Mucosa of rectum (tissue), 2 donors: ENCODE data around the gene PTGIS.

Experiments used
- H3K27ac ChIP-seq, 2 donors: one replicate each; pipeline ENCODE4 v1.7.0; 2013; ENCODE audit warnings: inconsistent platforms in 2 of 2, low read depth in 2 of 2, low read length in 2 of 2
- H3K27me3 ChIP-seq, 2 donors: one replicate each; pipeline ENCODE4 v1.7.0; 2013; ENCODE audit warnings: low read length in 2 of 2; ENCODE audit not compliant: control insufficient read depth in 2 of 2, insufficient read depth in 2 of 2
- H3K36me3 ChIP-seq, 2 donors: one replicate each; pipeline ENCODE4 v1.7.0; 2013; ENCODE audit warnings: low read length in 2 of 2; ENCODE audit not compliant: control insufficient read depth in 2 of 2, insufficient read depth in 2 of 2
- H3K4me1 ChIP-seq, 2 donors: one replicate each; pipeline ENCODE4 v1.7.0; 2013; ENCODE audit warnings: low read length in 2 of 2, mild to moderate bottlenecking in 1 of 2; ENCODE audit not compliant: control insufficient read depth in 2 of 2, insufficient read depth in 2 of 2
- H3K4me3 ChIP-seq, 2 donors: one replicate each; pipeline ENCODE4 v1.7.0; 2013; ENCODE audit warnings: low read length in 2 of 2
- H3K9ac ChIP-seq, 2 donors: one replicate each; pipeline ENCODE4 v1.7.0; 2013; ENCODE audit warnings: low read length in 2 of 2, low read depth in 1 of 2, mild to moderate bottlenecking in 1 of 2
- H3K9me3 ChIP-seq, 2 donors: one replicate each; pipeline ENCODE4 v1.7.0; 2013; ENCODE audit warnings: low read length in 2 of 2; ENCODE audit not compliant: control insufficient read depth in 2 of 2
- donor health status: healthy.
- donor health status: Normal muscosa, but diverticular disease.

PTGIS gene

DNA sequence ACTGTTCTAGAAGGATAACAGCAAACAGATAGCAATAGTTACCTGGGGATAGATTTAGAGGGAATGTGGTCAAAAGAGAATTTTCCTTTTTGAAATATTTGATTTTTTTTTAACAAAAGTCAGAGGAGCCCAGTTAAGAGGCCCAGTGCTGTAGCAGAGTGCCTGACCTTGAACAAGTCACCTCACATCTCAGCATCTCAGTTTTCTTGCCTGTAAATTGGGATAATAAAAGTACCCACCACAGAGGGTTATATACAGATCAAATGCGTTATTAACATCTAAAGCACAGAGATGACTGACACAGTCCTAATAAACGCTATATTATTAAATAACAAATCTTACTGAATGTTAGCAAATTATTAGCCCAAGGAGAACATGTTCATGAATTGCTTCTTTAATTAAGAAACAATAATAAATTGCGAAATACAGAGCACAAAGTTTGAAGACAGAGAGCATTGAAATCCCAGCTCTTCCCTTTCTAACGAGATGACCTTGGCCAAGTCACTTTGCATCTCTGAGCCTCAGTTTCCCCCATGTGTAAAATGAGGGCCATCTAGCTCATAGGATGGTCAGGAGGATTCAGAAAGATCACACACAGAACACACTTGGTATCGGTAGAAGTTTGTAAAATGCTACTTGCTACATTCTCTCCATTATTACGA lies 35.5 kb downstream of the PTGIS start:
- H3K27ac ChIP-seq: no peak overlapping the region
- H3K36me3 ChIP-seq: no peaks in the 10 kb centered on the region
- H3K9ac ChIP-seq: no peak overlapping the region
- H3K9me3 ChIP-seq: no peaks in the 10 kb centered on the region
- peaks cover 2 to 3% of the 10 kb centered on the region in 2 donors for H3K27me3 ChIP-seq
- H3K4me3 ChIP-seq: no peak overlapping the region
- no peaks in the 10 kb centered on the region for H3K4me1 ChIP-seq

DNA sequence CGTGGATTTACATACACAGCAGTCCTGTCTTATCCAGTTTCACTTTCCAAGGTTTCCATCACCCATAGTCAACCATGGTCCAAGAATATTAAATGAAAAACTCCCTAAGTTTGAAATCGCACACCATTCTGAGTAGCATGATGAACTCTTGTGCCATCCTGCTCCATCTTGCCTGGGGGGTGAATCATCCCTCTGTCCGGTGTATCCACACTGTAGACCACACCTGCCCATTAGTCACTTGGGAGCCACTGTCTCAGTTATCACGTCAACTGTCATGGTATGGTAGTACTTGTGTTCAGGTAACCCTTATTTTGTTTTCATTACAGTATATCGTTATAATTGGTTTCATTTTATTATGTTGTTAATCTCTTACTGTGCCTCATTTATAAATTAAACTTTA lies 38.5 kb downstream of the PTGIS start:
- no peaks in the 10 kb centered on the region for H3K36me3 ChIP-seq
- no peak overlapping the region for H3K9ac ChIP-seq
- H3K4me1 ChIP-seq: no peaks in the 10 kb centered on the region
- H3K4me3 ChIP-seq: no peak overlapping the region
- peaks cover 2 to 3% of the 10 kb centered on the region in 2 donors for H3K27me3 ChIP-seq
- no peak overlapping the region for H3K27ac ChIP-seq
- peaks cover 0 to 2% of the 10 kb centered on the region in 2 donors for H3K9me3 ChIP-seq

DNA sequence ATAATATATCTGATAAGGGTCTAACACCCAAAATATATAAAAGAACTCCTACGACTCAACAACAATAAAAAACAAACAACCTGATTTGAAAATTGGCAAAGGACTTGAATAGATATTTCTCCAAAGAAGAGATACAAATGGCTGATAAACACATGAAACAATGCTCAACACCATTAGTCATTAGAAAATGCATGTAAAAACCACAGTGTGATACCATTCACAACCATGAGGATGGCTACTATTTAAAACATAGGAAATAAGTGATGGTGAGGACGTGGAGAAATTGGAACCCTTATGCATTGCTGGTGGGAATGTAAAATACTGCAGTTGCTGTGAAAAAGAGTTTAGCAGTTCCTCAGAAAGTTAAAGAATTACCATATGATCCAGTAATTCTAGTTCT lies 41.4 kb downstream of the PTGIS start:
- H3K27me3 ChIP-seq: peaks cover 2 to 3% of the 10 kb centered on the region in 2 donors
- no peak overlapping the region for H3K9ac ChIP-seq
- H3K36me3 ChIP-seq: no peaks in the 10 kb centered on the region
- no peaks in the 10 kb centered on the region for H3K4me1 ChIP-seq
- H3K4me3 ChIP-seq: no peak overlapping the region
- H3K9me3 ChIP-seq: peaks cover 0 to 2% of the 10 kb centered on the region in 2 donors
- no peak overlapping the region for H3K27ac ChIP-seq

GRCh38 chr20:49526056-49526455 lies 41.9 kb downstream of the PTGIS start:
- Histone ChIP-seq H3K4me1 (no peaks in the 10 kb centered on the region), H3K27ac (no peak overlapping the region), H3K27me3 (peaks cover 2 to 3% of the 10 kb centered on the region in 2 donors), H3K36me3 (no peaks in the 10 kb centered on the region), H3K4me3 (no peak overlapping the region), H3K9me3 (peaks cover 0 to 2% of the 10 kb centered on the region in 2 donors), H3K9ac (no peak overlapping the region)

DNA sequence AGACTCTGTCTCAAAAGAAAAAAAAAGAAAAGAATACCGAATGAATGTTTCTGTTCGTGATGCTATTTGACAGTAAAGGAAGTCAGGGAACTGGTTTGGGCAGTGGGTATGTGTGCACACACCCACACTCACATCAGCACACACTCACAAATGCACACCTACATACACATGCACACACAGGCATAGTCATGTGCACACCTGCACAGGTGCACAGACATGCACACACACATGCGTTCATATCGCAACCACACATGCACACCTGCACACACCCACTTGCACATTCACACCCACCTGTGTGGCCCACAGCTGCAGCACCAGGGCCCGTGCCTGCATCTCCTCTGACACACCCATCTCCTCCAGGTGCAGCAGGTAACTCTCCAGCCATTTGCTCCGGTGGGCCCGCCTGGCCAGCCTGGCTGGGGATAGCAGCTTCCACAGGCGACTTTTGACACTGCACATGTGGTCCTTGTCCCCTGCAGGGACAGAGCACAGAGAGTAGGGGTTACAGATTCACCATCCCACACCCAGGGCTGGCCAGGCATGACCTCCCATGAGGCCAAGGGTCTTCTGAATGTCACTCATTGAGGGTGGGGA lies 44.1 kb downstream of the PTGIS start:
- H3K4me3 ChIP-seq: no peak overlapping the region
- H3K4me1 ChIP-seq: no peaks in the 10 kb centered on the region
- no peak overlapping the region for H3K27ac ChIP-seq
- H3K27me3 ChIP-seq: peaks cover 0 to 2% of the 10 kb centered on the region in 2 donors
- H3K36me3 ChIP-seq: no peaks in the 10 kb centered on the region
- H3K9me3 ChIP-seq: peaks cover 0 to 2% of the 10 kb centered on the region in 2 donors
- H3K9ac ChIP-seq: no peak overlapping the region

DNA sequence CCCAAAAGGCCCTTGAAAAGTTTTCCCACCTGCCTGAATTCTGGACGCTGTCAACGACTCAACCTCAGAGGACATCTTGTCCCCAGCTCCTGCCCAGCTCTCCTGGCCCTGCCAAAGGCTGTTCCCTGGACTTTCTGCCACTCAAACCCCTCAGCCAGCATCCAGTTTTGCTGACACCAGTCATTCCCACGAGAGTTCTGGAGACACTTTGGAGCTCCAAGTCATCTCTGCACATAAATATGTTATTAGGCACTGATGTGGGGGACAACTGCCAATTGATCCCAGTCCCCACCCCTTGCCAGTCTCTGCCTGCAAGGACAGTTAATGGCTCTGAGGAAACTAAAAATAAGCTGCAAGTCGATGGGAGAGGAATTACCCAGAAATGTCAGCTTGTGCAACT lies 46.6 kb downstream of the PTGIS start:
- Histone ChIP-seq H3K27me3 (peaks cover 0 to 2% of the 10 kb centered on the region in 2 donors), H3K4me1 (no peaks in the 10 kb centered on the region), H3K27ac (no peak overlapping the region), H3K9ac (no peak overlapping the region), H3K9me3 (peaks cover 0 to 2% of the 10 kb centered on the region in 2 donors), H3K36me3 (no peaks in the 10 kb centered on the region), H3K4me3 (no peak overlapping the region)

DNA sequence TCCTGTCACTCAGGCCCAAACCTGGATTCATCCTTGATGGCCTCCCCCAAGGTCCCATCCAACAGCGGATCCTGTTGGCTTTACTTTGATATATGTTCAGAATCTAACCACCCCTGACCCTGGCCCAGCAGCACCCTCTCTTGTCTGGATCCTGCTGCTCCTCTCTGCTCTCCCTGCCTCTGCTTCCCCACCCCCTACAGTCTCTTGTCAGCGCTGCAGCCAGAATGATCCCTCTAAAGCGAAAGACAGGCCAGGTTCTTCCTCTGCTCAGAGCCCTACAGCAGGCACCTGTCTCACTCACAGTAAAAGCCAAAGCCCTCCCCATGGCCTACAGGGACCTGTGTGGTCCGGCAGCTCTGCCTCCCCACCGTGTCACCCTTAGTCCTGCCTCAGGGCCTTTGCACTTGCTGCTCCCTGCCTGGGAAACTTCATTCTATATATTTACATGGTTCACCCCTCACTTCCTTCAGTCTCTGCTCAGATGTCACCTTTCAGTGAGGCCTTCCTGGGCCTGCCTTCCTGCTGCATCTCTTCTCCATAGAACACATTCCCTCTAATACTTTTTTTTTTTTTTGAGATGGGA lies 48.1 kb downstream of the PTGIS start:
- H3K9ac ChIP-seq: no peak overlapping the region
- no peaks in the 10 kb centered on the region for H3K9me3 ChIP-seq
- H3K27me3 ChIP-seq: peaks cover 0 to under 1% of the 10 kb centered on the region in 2 donors
- H3K36me3 ChIP-seq: no peaks in the 10 kb centered on the region
- H3K4me3 ChIP-seq: no peak overlapping the region
- H3K27ac ChIP-seq: no peak overlapping the region
- no peaks in the 10 kb centered on the region for H3K4me1 ChIP-seq

DNA sequence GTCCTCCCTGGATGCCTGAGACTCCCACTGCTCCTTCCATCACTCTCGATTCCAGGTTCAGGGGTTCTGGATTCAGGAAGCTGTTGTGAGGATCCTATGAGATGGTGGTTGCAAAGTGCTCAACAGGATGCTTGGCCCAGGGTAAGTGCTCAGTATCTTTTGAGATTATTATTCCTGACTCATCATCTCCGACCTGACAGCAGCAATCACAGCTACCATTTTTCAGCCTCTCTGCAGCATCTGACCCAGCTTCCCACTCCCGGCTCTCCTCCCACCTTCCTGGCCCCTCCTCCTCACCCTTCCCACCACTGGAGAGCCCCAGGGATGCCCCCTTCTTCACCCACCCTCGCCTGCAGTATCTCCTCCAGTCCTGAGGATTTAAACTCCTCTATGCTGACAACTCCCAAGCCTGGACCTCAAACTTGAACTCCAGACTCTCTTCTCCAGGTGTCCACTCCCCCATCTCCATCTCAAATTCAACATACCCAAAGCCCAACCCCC lies 48.7 kb downstream of the PTGIS start:
- Histone ChIP-seq H3K4me1 (no peaks in the 10 kb centered on the region), H3K27ac (no peak overlapping the region), H3K27me3 (no peaks in the 10 kb centered on the region), H3K36me3 (no peaks in the 10 kb centered on the region), H3K9ac (no peak overlapping the region), H3K9me3 (no peaks in the 10 kb centered on the region), H3K4me3 (no peak overlapping the region)

GRCh38 chr20:49518576-49518975 lies 49.4 kb downstream of the PTGIS start:
- H3K4me3 ChIP-seq: no peak overlapping the region
- H3K9ac ChIP-seq: no peak overlapping the region
- H3K27ac ChIP-seq: no peak overlapping the region
- no peaks in the 10 kb centered on the region for H3K27me3 ChIP-seq
- no peaks in the 10 kb centered on the region for H3K36me3 ChIP-seq
- H3K9me3 ChIP-seq: no peaks in the 10 kb centered on the region
- H3K4me1 ChIP-seq: no peaks in the 10 kb centered on the region

DNA sequence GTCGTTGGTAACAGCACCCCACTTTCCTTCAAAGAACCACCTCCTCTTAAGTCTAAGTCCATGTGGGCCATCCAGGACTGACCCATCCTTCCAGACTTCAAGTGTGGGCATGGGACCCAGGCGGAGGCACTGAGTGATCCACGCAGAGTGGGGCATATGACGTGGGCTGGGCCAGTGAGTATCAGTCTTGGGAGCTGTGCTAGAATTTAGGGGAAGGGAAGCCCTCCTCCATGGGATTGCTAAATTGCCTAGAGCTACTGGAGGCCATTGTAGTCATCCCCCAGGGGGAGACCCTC lies 50.2 kb downstream of the PTGIS start:
- H3K27me3 ChIP-seq: no peaks in the 10 kb centered on the region
- H3K9me3 ChIP-seq: no peaks in the 10 kb centered on the region
- H3K36me3 ChIP-seq: no peaks in the 10 kb centered on the region
- no peak overlapping the region for H3K27ac ChIP-seq
- no peak overlapping the region for H3K4me3 ChIP-seq
- H3K4me1 ChIP-seq: no peaks in the 10 kb centered on the region
- no peak overlapping the region for H3K9ac ChIP-seq
